Measurements from ENCODE around the gene CHRM1. TPM values are rescaled to one million over a fixed set of nuclear protein-coding genes. Genes with fewer than 3 reads are reported as not detected.

Gene CHRM1, protein sequence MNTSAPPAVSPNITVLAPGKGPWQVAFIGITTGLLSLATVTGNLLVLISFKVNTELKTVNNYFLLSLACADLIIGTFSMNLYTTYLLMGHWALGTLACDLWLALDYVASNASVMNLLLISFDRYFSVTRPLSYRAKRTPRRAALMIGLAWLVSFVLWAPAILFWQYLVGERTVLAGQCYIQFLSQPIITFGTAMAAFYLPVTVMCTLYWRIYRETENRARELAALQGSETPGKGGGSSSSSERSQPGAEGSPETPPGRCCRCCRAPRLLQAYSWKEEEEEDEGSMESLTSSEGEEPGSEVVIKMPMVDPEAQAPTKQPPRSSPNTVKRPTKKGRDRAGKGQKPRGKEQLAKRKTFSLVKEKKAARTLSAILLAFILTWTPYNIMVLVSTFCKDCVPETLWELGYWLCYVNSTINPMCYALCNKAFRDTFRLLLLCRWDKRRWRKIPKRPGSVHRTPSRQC
- total RNA-seq (ENCODE audit: unreplicated experiment): not detected
- long read RNA-seq: 0 reads

- H3K36me3 Mint-ChIP-seq (ENCODE audit: low read depth, unreplicated experiment): peaks cover 8% of the 10 kb centered on the region
- TF ChIP-seq, protein P1, sequence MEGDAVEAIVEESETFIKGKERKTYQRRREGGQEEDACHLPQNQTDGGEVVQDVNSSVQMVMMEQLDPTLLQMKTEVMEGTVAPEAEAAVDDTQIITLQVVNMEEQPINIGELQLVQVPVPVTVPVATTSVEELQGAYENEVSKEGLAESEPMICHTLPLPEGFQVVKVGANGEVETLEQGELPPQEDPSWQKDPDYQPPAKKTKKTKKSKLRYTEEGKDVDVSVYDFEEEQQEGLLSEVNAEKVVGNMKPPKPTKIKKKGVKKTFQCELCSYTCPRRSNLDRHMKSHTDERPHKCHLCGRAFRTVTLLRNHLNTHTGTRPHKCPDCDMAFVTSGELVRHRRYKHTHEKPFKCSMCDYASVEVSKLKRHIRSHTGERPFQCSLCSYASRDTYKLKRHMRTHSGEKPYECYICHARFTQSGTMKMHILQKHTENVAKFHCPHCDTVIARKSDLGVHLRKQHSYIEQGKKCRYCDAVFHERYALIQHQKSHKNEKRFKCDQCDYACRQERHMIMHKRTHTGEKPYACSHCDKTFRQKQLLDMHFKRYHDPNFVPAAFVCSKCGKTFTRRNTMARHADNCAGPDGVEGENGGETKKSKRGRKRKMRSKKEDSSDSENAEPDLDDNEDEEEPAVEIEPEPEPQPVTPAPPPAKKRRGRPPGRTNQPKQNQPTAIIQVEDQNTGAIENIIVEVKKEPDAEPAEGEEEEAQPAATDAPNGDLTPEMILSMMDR (IDR thresholded peaks at IDR 0.05; ENCODE audit: unreplicated experiment): no peak
- no peaks in the 10 kb centered on the region for H3K9me3 Mint-ChIP-seq (ENCODE audit: unreplicated experiment)
- peak within 1 kb of the TSS; percentile 31 for H3K4me3 Mint-ChIP-seq (ENCODE audit: unreplicated experiment)
- H3K4me1 Mint-ChIP-seq (ENCODE audit: unreplicated experiment): peaks cover 17% of the 10 kb centered on the region
- H3K27ac Mint-ChIP-seq (ENCODE audit: unreplicated experiment): no peak within 1 kb of the TSS
- peaks cover 10% of the 10 kb centered on the region for H3K27me3 Mint-ChIP-seq (ENCODE audit: unreplicated experiment)
- no peak for DNase-seq (ENCODE audit: low spot score)
Measured at GRCh38 chr11:62921201-62921572, at the start of gene CHRM1. TSS of gene CHRM1 (minus strand) at chr11:62921363. CDS start at chr11:62911100, 10,263 bp downstream.

- H3K4me3 Mint-ChIP-seq (ENCODE audit: unreplicated experiment): no peak overlapping the region
- TF ChIP-seq, protein P1 (IDR thresholded peaks at IDR 0.05; ENCODE audit: unreplicated experiment): no peak
- no peaks in the 10 kb centered on the region for H3K9me3 Mint-ChIP-seq (ENCODE audit: unreplicated experiment)
- H3K4me1 Mint-ChIP-seq (ENCODE audit: unreplicated experiment): peaks cover 3% of the 10 kb centered on the region
- H3K27me3 Mint-ChIP-seq (ENCODE audit: unreplicated experiment): peaks cover 2% of the 10 kb centered on the region
- DNase-seq (ENCODE audit: low spot score): no peak
- no peak overlapping the region for H3K27ac Mint-ChIP-seq (ENCODE audit: unreplicated experiment)
- H3K36me3 Mint-ChIP-seq (ENCODE audit: low read depth, unreplicated experiment): peaks cover 26% of the 10 kb centered on the region
Measured at GRCh38 chr11:62965574-62965973, 44.4 kb upstream of the CHRM1 start.

GRCh38 chr11:62962391-62962790 lies 41.2 kb upstream of the CHRM1 start:
- Mint-ChIP-seq H3K27ac (ENCODE audit: unreplicated experiment) (no peak overlapping the region), H3K9me3 (ENCODE audit: unreplicated experiment) (no peaks in the 10 kb centered on the region), H3K4me1 (ENCODE audit: unreplicated experiment) (peaks cover 16% of the 10 kb centered on the region), H3K27me3 (ENCODE audit: unreplicated experiment) (peaks cover 2% of the 10 kb centered on the region), H3K4me3 (ENCODE audit: unreplicated experiment) (no peak overlapping the region), H3K36me3 (ENCODE audit: low read depth, unreplicated experiment) (peaks cover 27% of the 10 kb centered on the region)
- TF ChIP-seq, protein P1 (IDR thresholded peaks at IDR 0.05; ENCODE audit: unreplicated experiment): no peak
- DNase-seq (ENCODE audit: low spot score): no peak

- TF ChIP-seq, protein P1 (IDR thresholded peaks at IDR 0.05; ENCODE audit: unreplicated experiment): no peak
- Mint-ChIP-seq H3K36me3 (ENCODE audit: low read depth, unreplicated experiment) (peaks cover 20% of the 10 kb centered on the region), H3K27ac (ENCODE audit: unreplicated experiment) (peak overlapping the region; percentile 61), H3K9me3 (ENCODE audit: unreplicated experiment) (no peaks in the 10 kb centered on the region), H3K4me3 (ENCODE audit: unreplicated experiment) (no peak overlapping the region), H3K27me3 (ENCODE audit: unreplicated experiment) (peaks cover 2% of the 10 kb centered on the region), H3K4me1 (ENCODE audit: unreplicated experiment) (peaks cover 16% of the 10 kb centered on the region)
- no peak for DNase-seq (ENCODE audit: low spot score)
Measured at GRCh38 chr11:62961017-62961570, 39.9 kb upstream of the CHRM1 start.
